Mammary epithelial cell (primary cell): ENCODE measurements around the gene SH2D7.

Experiments
- EZH2 ChIP-seq: IDR thresholded peaks from 2 replicates; pipeline ENCODE4 v1.6.1; 2012; ENCODE audit warnings: low read length, inconsistent platforms, borderline replicate concordance
- TF ChIP-seq, protein P1 (sequence below), 2 donors: IDR thresholded peaks in 1 of 2; conservative IDR thresholded peaks in 1 of 2; 2 replicates each; pipeline ENCODE4 v1.5.1; 2011 to 2012; ENCODE audit warnings: inconsistent platforms in 2 of 2, low read length in 2 of 2, mild to moderate bottlenecking in 2 of 2, control low read depth in 1 of 2, low read depth in 1 of 2; ENCODE audit not compliant: insufficient read depth in 1 of 2; ENCODE audit errors: extremely low read depth in 1 of 2

DNA sequence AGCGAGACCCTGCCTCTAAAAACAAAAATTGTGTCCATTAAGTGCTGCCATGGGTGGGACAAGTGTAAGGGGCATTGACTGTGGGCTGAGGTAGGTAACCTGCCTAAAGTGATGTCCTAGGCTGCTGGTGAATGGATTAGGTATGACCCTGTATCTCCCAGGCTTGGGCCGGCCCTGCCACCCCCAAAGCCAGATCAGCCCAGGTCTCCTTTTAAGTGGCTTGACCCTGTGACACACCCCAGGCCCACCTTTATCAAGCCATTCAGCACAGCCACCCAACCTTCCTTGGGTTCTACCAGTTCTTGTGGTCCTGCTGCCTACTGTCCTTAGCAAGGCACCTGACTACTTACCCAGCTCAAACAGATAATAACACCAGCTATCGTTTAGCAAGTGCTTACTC is 20.2 kb downstream of the SH2D7 start:
- no peak for TF ChIP-seq EZH2
- TF ChIP-seq, protein P1, sequence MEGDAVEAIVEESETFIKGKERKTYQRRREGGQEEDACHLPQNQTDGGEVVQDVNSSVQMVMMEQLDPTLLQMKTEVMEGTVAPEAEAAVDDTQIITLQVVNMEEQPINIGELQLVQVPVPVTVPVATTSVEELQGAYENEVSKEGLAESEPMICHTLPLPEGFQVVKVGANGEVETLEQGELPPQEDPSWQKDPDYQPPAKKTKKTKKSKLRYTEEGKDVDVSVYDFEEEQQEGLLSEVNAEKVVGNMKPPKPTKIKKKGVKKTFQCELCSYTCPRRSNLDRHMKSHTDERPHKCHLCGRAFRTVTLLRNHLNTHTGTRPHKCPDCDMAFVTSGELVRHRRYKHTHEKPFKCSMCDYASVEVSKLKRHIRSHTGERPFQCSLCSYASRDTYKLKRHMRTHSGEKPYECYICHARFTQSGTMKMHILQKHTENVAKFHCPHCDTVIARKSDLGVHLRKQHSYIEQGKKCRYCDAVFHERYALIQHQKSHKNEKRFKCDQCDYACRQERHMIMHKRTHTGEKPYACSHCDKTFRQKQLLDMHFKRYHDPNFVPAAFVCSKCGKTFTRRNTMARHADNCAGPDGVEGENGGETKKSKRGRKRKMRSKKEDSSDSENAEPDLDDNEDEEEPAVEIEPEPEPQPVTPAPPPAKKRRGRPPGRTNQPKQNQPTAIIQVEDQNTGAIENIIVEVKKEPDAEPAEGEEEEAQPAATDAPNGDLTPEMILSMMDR (conservative IDR thresholded peaks at IDR 0.05 in 1 of 2, IDR thresholded peaks at IDR 0.05 in 1 of 2; ENCODE audit: extremely low read depth in 1 of 2, insufficient read depth in 1 of 2, low read depth in 1 of 2, low read length in 2 of 2): no peak
